H1 (cell line): ENCODE measurements around the gene OPA3. TPM values are rescaled to one million over a fixed set of nuclear protein-coding genes. Genes with fewer than 3 reads are reported as not detected.

Experiments used
- CTCF ChIA-PET: fragments of 300-600 bp; sonication (Branson Sonifier 250); formaldehyde crosslinking; loops from one replicate; lab custom pipeline; 2021; ENCODE audit not compliant: partially characterized antibody; lab: Charles Lee
- POLR2A ChIA-PET: fragments of 300-600 bp; sonication (Branson Sonifier 250); formaldehyde crosslinking; loops from one replicate; lab custom pipeline; 2021; ENCODE audit warnings: inconsistent platforms; ENCODE audit not compliant: partially characterized antibody; lab: Charles Lee
- DNase-seq, 2 experiments: peaks; one replicate each; pipeline versions ENCODE4 v3.0.0 to v3.0.0-alpha.2; 2010 to 2022; ENCODE audit warnings: low spot score in 2 of 2, low read depth in 1 of 2, mixed read lengths in 1 of 2
- FAIRE-seq: peaks from 2 replicates; lab custom pipeline; 2011; peaks lifted over from hg19 to GRCh38; lab: Jason Lieb, UNC
- H2AFZ ChIP-seq: 2 replicates; pipeline ENCODE4 v1.8.1; 2012; ENCODE audit warnings: low read length, inconsistent platforms
- H2AK5ac ChIP-seq: 2 replicates; pipeline ENCODE4 v1.6.1; 2013; ENCODE audit warnings: low read depth, low read length
- H2BK120ac ChIP-seq: replicated peaks from 2 replicates; pipeline ENCODE3; 2013; ENCODE audit warnings: low read depth, low read length, inconsistent platforms
- H2BK12ac ChIP-seq: 2 replicates; pipeline ENCODE4 v1.6.1; 2013; ENCODE audit warnings: low read depth, low read length
- H2BK15ac ChIP-seq: 2 replicates; pipeline ENCODE4 v1.6.1; 2013; ENCODE audit warnings: low read length
- H2BK20ac ChIP-seq: 2 replicates; pipeline ENCODE4 v1.6.1; 2013; ENCODE audit warnings: low read length
- H2BK5ac ChIP-seq: 2 replicates; pipeline ENCODE4 v1.6.1; 2013; ENCODE audit warnings: low read depth, low read length
- H3K14ac ChIP-seq: 2 replicates; pipeline ENCODE4 v1.6.1; 2013; ENCODE audit warnings: inconsistent platforms; ENCODE audit not compliant: insufficient read length
- H3K18ac ChIP-seq: 2 replicates; pipeline ENCODE4 v1.6.1; 2013; ENCODE audit warnings: low read length; ENCODE audit errors: extremely low read depth
- H3K23ac ChIP-seq: 2 replicates; pipeline ENCODE4 v1.6.1; 2013; ENCODE audit warnings: inconsistent platforms; ENCODE audit not compliant: insufficient read length
- H3K23me2 ChIP-seq: 2 replicates; pipeline ENCODE4 v1.6.1; 2013; ENCODE audit warnings: low read depth, low read length
- H3K27ac ChIP-seq: 2 replicates; pipeline ENCODE4 v1.6.1; 2011; ENCODE audit warnings: low read depth, low read length, inconsistent platforms
- H3K27me3 ChIP-seq, 4 experiments: replicated peaks in 1 of 4; 1 replicate in 1 of 4; 2 replicates in 3 of 4; pipeline versions ENCODE4 v1.6.1 to v1.8.1; 2011 to 2013; ENCODE audit warnings: low read length in 3 of 4, mild to moderate bottlenecking in 3 of 4, inconsistent platforms in 2 of 4, mixed read lengths in 2 of 4, moderate library complexity in 1 of 4; ENCODE audit not compliant: control insufficient read depth in 3 of 4, insufficient read depth in 3 of 4; ENCODE audit errors: extremely low read depth in 1 of 4
- H3K36me3 ChIP-seq, 4 experiments: 2 replicates each; pipeline versions ENCODE4 v1.6.1 to v1.8.1; 2011 to 2013; ENCODE audit warnings: mild to moderate bottlenecking in 4 of 4, low read length in 3 of 4, moderate library complexity in 2 of 4, control low read depth in 1 of 4, inconsistent platforms in 1 of 4; ENCODE audit not compliant: insufficient read depth in 4 of 4, control insufficient read depth in 2 of 4
- H3K4ac ChIP-seq: replicated peaks from 2 replicates; pipeline ENCODE3; 2013; ENCODE audit warnings: low read length, low read depth, mixed read lengths, inconsistent platforms; ENCODE audit not compliant: insufficient read length
- H3K4me1 ChIP-seq, 4 experiments: replicated peaks in 1 of 4; 1 replicate in 1 of 4; 2 replicates in 3 of 4; pipeline versions ENCODE4 v1.6.1 to v1.8.1; 2011 to 2013; ENCODE audit warnings: low read length in 3 of 4, inconsistent platforms in 2 of 4, mixed read lengths in 1 of 4; ENCODE audit not compliant: insufficient read depth in 4 of 4, control insufficient read depth in 3 of 4
- H3K4me2 ChIP-seq, 2 experiments: 2 replicates each; pipeline versions ENCODE4 v1.6.1 to v1.8.1; 2011 to 2013; ENCODE audit warnings: low read depth in 2 of 2, low read length in 2 of 2, control low read depth in 1 of 2, inconsistent platforms in 1 of 2, mild to moderate bottlenecking in 1 of 2; ENCODE audit not compliant: insufficient read depth in 1 of 2
- H3K4me3 ChIP-seq, 4 experiments: fragments of 200-600, 300-600 bp in 1 of 4; sonication (generic), shearing (Covaris generic), sonication (Bioruptor Twin) in 1 of 4; 2 replicates each; pipeline versions ENCODE4 v1.5.1 to v1.8.1; 2011 to 2016; ENCODE audit warnings: low read length in 4 of 4, low read depth in 3 of 4, control low read depth in 2 of 4, inconsistent platforms in 2 of 4, mild to moderate bottlenecking in 2 of 4, mixed read lengths in 1 of 4, moderate library complexity in 1 of 4; ENCODE audit not compliant: insufficient read depth in 2 of 4; ENCODE audit errors: extremely low read depth in 1 of 4
- H3K56ac ChIP-seq: replicated peaks from 2 replicates; pipeline ENCODE3; 2013; ENCODE audit warnings: low read depth, mild to moderate bottlenecking, mixed read lengths, low read length, inconsistent platforms; ENCODE audit not compliant: insufficient read length
- H3K79me1 ChIP-seq: 2 replicates; pipeline ENCODE4 v1.6.1; 2013; ENCODE audit warnings: low read depth, low read length, control low read depth
- H3K79me2 ChIP-seq, 2 experiments: 2 replicates each; pipeline versions ENCODE4 v1.6.1 to v1.8.1; 2012 to 2013; ENCODE audit warnings: low read length in 2 of 2, mild to moderate bottlenecking in 2 of 2, inconsistent platforms in 1 of 2; ENCODE audit not compliant: insufficient read depth in 2 of 2, control insufficient read depth in 1 of 2
- H3K9ac ChIP-seq, 4 experiments: replicated peaks in 1 of 4; 1 replicate in 1 of 4; 2 replicates in 3 of 4; pipeline versions ENCODE4 v1.6.1 to v1.8.1; 2011 to 2013; ENCODE audit warnings: low read depth in 3 of 4, low read length in 3 of 4, control low read depth in 2 of 4, mild to moderate bottlenecking in 2 of 4, moderate library complexity in 2 of 4, inconsistent platforms in 1 of 4; ENCODE audit errors: extremely low read depth in 1 of 4
- H3K9me3 ChIP-seq, 2 experiments: 2 replicates each; pipeline versions ENCODE4 v1.6.1 to v1.8.1; 2012 to 2013; ENCODE audit warnings: mild to moderate bottlenecking in 2 of 2, moderate library complexity in 2 of 2, control low read depth in 1 of 2, inconsistent platforms in 1 of 2, low read depth in 1 of 2, low read length in 1 of 2, mixed read lengths in 1 of 2; ENCODE audit not compliant: insufficient read depth in 2 of 2
- H4K20me1 ChIP-seq, 2 experiments: replicated peaks in 1 of 2; 2 replicates each; pipeline versions ENCODE3 to v1.8.1; 2011 to 2013; ENCODE audit warnings: inconsistent platforms in 2 of 2, low read length in 2 of 2, mild to moderate bottlenecking in 1 of 2; ENCODE audit not compliant: insufficient read depth in 2 of 2, control insufficient read depth in 1 of 2
- H4K5ac ChIP-seq: 2 replicates; pipeline ENCODE4 v1.6.1; 2013; ENCODE audit warnings: low read length, low read depth, mixed read lengths, inconsistent platforms; ENCODE audit not compliant: insufficient read length
- H4K8ac ChIP-seq: 2 replicates; pipeline ENCODE4 v1.8.0; 2013; ENCODE audit warnings: mild to moderate bottlenecking, moderate library complexity, low read length, inconsistent platforms; ENCODE audit not compliant: insufficient read depth; ENCODE audit errors: extremely low read depth
- H4K91ac ChIP-seq: replicated peaks from 2 replicates; pipeline ENCODE3; 2013; ENCODE audit warnings: low read length, mixed read lengths, inconsistent platforms; ENCODE audit not compliant: insufficient read length
- BCL11A ChIP-seq, 2 experiments: IDR thresholded peaks; one replicate each; pipeline ENCODE4 v1.6.1; 2011; ENCODE audit warnings: low read depth in 2 of 2, low read length in 2 of 2, mild to moderate bottlenecking in 2 of 2
- CTBP2 ChIP-seq: IDR thresholded peaks from 2 replicates; pipeline ENCODE4 v1.7.0; 2011; ENCODE audit warnings: borderline replicate concordance, mild to moderate bottlenecking, moderate library complexity, mixed read lengths, low read length; ENCODE audit not compliant: insufficient read depth, insufficient read length
- EGR1 ChIP-seq: IDR thresholded peaks from 2 replicates; pipeline ENCODE4 v1.6.1; 2011; ENCODE audit warnings: low read depth, low read length, borderline replicate concordance
- KDM4A ChIP-seq: IDR thresholded peaks from one replicate; pipeline ENCODE4 v1.7.1; 2012; ENCODE audit warnings: low read depth, mild to moderate bottlenecking, moderate library complexity, low read length, inconsistent platforms; ENCODE audit not compliant: severe bottlenecking
- PHF8 ChIP-seq: fragments of 200-600 bp; sonication (generic); conservative IDR thresholded peaks from 2 replicates; pipeline ENCODE4 v1.7.1; 2012; ENCODE audit warnings: low read depth, mild to moderate bottlenecking, inconsistent platforms, low read length, moderate library complexity
- POU5F1 ChIP-seq: IDR thresholded peaks from 2 replicates; pipeline ENCODE4 v1.6.1; 2011; ENCODE audit warnings: low read depth, mild to moderate bottlenecking, low read length, moderate library complexity
- RBBP5 ChIP-seq: IDR thresholded peaks from 2 replicates; pipeline ENCODE4 v1.7.1; 2012; ENCODE audit warnings: low read depth, mild to moderate bottlenecking, inconsistent platforms, low read length, moderate library complexity, borderline replicate concordance
- SIN3A ChIP-seq, 2 experiments: IDR thresholded peaks in 1 of 2; conservative IDR thresholded peaks in 1 of 2; 2 replicates each; pipeline ENCODE4 v1.6.1; 2011 to 2012; ENCODE audit warnings: low read length in 2 of 2, improper control_type of control experiment in 1 of 2, low read depth in 1 of 2, mild to moderate bottlenecking in 1 of 2
- TAF7 ChIP-seq: optimal IDR thresholded peaks from 2 replicates; pipeline ENCODE3; 2011; ENCODE audit warnings: low read depth, mild to moderate bottlenecking, inconsistent platforms, low read length, moderate library complexity, borderline replicate concordance
- TCF12 ChIP-seq: IDR thresholded peaks from 2 replicates; pipeline ENCODE4 v1.6.1; 2011; ENCODE audit warnings: low read depth, mild to moderate bottlenecking, low read length
- YY1 ChIP-seq: IDR thresholded peaks from 2 replicates; pipeline ENCODE4 v1.6.1; 2011; ENCODE audit warnings: low read depth, mild to moderate bottlenecking, low read length
- WGBS, 2 experiments: shearing (Covaris generic) in 1 of 2; methylation state at CpG; one replicate each; pipeline versions ENCODE4 v1.1.6 to v1.1.7; 2013 to 2015; ENCODE audit warnings: low lambda C conversion rate in 2 of 2, mixed read lengths in 2 of 2, inconsistent platforms in 1 of 2, low coverage in 1 of 2, missing lambda C conversion rate in 1 of 2; ENCODE audit not compliant: insufficient replicate concordance in 2 of 2, insufficient coverage in 1 of 2, insufficient read length in 1 of 2; ENCODE audit errors: extremely low coverage in 1 of 2, missing lambda C conversion rate in 1 of 2; 5-methylcytosine and 5-hydroxymethylcytosine counted together
- polyA plus RNA-seq, 7 experiments: library from polyadenylated mRNA; depleted of rRNA in 3 of 7; stranded (reverse) in 5 of 7; unstranded in 2 of 7; fragments of >200 nt in 5 of 7; fragments of 200-250 nt in 2 of 7; gene quantifications; 1 replicate in 5 of 7; 2 replicates in 1 of 7; 4 replicates in 1 of 7; pipeline versions ENCODE4 v1.2.1 to v1.2.3, GENCODE V29; 2011 to 2013; ENCODE audit warnings: missing spikeins in 2 of 7, mixed read lengths in 2 of 7
- total RNA-seq: library from RNA; stranded (reverse); fragmentation: NEBNext Ultra II Directional; extraction: Animal tissue kit (Norgen Biotek cat#: 25700); gene quantifications from 2 replicates; pipeline ENCODE4 v1.2.1, GENCODE V29; 2021

OPA3 gene
- total and polyA plus RNA-seq, 2 of the 8 experiments (the other 6 are each of a cell fraction or from before 2014, with no cell fraction given), result 12.5 to 14.5 TPM

DNA sequence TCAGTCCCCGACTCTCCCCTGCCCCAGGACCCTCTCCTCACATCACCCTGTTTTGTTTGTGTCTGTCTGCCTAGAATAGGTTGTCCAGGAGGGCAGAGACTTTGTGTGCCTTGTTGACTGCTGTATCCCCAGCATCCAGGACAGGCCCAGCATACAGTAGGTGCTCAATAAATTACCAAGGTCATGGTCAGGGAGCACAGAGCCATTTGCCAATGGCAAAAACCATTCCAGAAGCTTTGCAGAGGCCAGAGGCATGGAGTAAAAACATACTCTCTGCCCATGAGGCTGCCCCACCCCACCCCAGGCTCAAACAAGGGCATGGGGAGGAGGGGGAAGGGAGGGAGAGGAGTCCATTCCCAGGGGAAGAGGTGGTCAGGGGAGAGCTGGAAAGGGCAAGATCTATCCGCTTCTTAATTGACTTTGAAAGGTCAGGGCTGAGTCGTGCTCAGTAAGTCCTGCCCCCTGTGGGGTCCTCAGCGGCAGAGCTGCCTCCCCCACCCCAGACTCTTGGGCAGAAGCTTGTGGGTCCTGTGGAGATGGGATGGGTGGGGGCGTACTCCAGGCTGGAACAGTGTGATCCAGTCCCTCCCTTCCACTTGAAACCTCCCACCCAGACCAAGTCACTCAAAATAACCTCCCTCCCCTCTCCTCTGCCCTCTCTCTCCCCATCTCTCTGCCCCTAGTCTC, 13.0 kb upstream of the OPA3 start:
- Histone ChIP-seq H4K20me1 (no peaks in the 10 kb centered on the region), H3K27ac (no peak overlapping the region), H3K18ac (no peak overlapping the region; the same call in 1 of the 2 replicates), H3K27me3 (peaks cover 36 to 49% (median 44%) of the 10 kb centered on the region in 4 experiments), H2BK120ac (peak overlapping the region; percentile 61), H4K5ac (peak overlapping the region; percentile 45), H3K14ac (no peak overlapping the region), H3K4me3 (peak overlapping the region; percentile 14 to 58 (median 30); a peak in 5 of 8 replicates), H2BK5ac (no peak overlapping the region; the same call in 1 of the 2 replicates), H3K79me2 (no peaks in the 10 kb centered on the region), H3K23me2 (peaks cover 13% of the 10 kb centered on the region; the same call in 1 of the 2 replicates), H3K4me2 (peak overlapping the region; percentile 77), H3K9me3 (no peaks in the 10 kb centered on the region), H4K91ac (peak overlapping the region; percentile 82), H3K79me1 (no peaks in the 10 kb centered on the region), H2BK12ac (peak overlapping the region; percentile 71; the same call in 1 of the 2 replicates), H3K9ac (no peak overlapping the region), H3K36me3 (no peaks in the 10 kb centered on the region), H2BK20ac (peak overlapping the region; percentile 17; the same call in 1 of the 2 replicates), H4K8ac (no peak overlapping the region), H3K4me1 (peaks cover 12 to 25% (median 13%) of the 10 kb centered on the region in 4 experiments; a peak in 6 of 7 replicates), H2AFZ (no peak overlapping the region), H3K23ac (no peak overlapping the region), H2BK15ac (peak overlapping the region; percentile 20; the same call in 1 of the 2 replicates), H3K4ac (peak overlapping the region; percentile 90), H2AK5ac (no peak overlapping the region), H3K56ac (no peak overlapping the region)
- FAIRE-seq, result no peak
- WGBS, 2 experiments, result 13% methylated on average over 5 of the region's 5 CpGs; no CpG with 5 or more reads in 1 of the 2 experiments
- ChIA-PET CTCF (interaction anchor here (1.0 to 3.0 kb wide), 7 partner anchors 9 to 83 kb away, joined by 3 to 29 read pairs (median 5); partner anchors contain the start of gene EML2), POLR2A (interaction anchor here (0.5 to 3.0 kb wide), 11 partner anchors 11 to 94 kb away, joined by 3 to 15 read pairs (median 5); partner anchors contain the start of genes OPA3, QPCTL and SNRPD2)
- DNase-seq, result peak in 1 of 2 experiments; percentile 63
- TF ChIP-seq PHF8, result no peak
- no peak for TF ChIP-seq BCL11A (IDR thresholded peaks at IDR 0.05; ENCODE audit: low read depth in 2 of 2, low read length in 2 of 2)
- no peak for TF ChIP-seq EGR1
- TF ChIP-seq POU5F1, result no peak
- 0 out of 2 replicates have a peak, but pooled peaks have one; percentile 48 for TF ChIP-seq RBBP5
- TF ChIP-seq SIN3A (conservative IDR thresholded peaks at IDR 0.05 in 1 of 2, IDR thresholded peaks at IDR 0.05 in 1 of 2; ENCODE audit: low read depth in 1 of 2, low read length in 2 of 2), result no peak
- no peak for TF ChIP-seq CTBP2
- 0 out of 2 replicates have a peak, but pooled peaks have one; percentile 10 for TF ChIP-seq YY1
- TF ChIP-seq KDM4A, result peak; percentile 7
- TF ChIP-seq TCF12, result no peak
- no peak for TF ChIP-seq TAF7
